Stimulated activated CD8-positive, alpha-beta memory T cell treated with anti-CD3 and anti-CD28 coated beads, Interleukin-4, amount 100 ng/mL, for 4 hours (primary cell): ENCODE results near the gene ARHGEF28.

Source experiments
- DNase-seq, 2 donors: peaks; one replicate each; pipeline ENCODE4 v3.0.0-alpha.2; 2020; ENCODE audit warnings: low read depth in 2 of 2, low spot score in 1 of 2

The ARHGEF28 gene

GRCh38 chr5:73776405-73776804, 150.4 kb downstream of the ARHGEF28 start:
- DNase-seq: no peak

- DNase-seq: no peak
These were observed 151.2 kb downstream of the ARHGEF28 start for GRCh38 chr5:73777192-73777591.

GRCh38 chr5:73780302-73781080, 154.5 kb downstream of the ARHGEF28 start:
- no peak for DNase-seq

- no peak for DNase-seq
These were observed 155.2 kb downstream of the ARHGEF28 start for GRCh38 chr5:73781107-73781768.

- DNase-seq: no peak
These were observed 157.8 kb downstream of the ARHGEF28 start for GRCh38 chr5:73783828-73784227.

- DNase-seq: no peak
These were observed 160.2 kb downstream of the ARHGEF28 start for GRCh38 chr5:73786043-73786831.

GRCh38 chr5:73789851-73790281, 163.9 kb downstream of the ARHGEF28 start:
- no peak for DNase-seq

GRCh38 chr5:73791389-73791788, 165.4 kb downstream of the ARHGEF28 start:
- DNase-seq: no peak

- peak in 1 of 2 donors; percentile 21 for DNase-seq
These were observed 166.8 kb downstream of the ARHGEF28 start for GRCh38 chr5:73792687-73793320.

GRCh38 chr5:73793911-73794310, 167.9 kb downstream of the ARHGEF28 start:
- DNase-seq: no peak

GRCh38 chr5:73796164-73797131, 170.5 kb downstream of the ARHGEF28 start:
- no peak for DNase-seq

GRCh38 chr5:73797132-73797510, 171.1 kb downstream of the ARHGEF28 start:
- no peak for DNase-seq

- no peak for DNase-seq
These were observed 173.5 kb downstream of the ARHGEF28 start for GRCh38 chr5:73799401-73799972.

- DNase-seq: no peak
These were observed 175.7 kb downstream of the ARHGEF28 start for GRCh38 chr5:73801686-73802085.

- no peak for DNase-seq
These were observed 179.5 kb downstream of the ARHGEF28 start for GRCh38 chr5:73805449-73805848.

GRCh38 chr5:73808911-73809310, 182.9 kb downstream of the ARHGEF28 start:
- no peak for DNase-seq

- no peak for DNase-seq
These were observed 184.4 kb downstream of the ARHGEF28 start for GRCh38 chr5:73810429-73810828.

- DNase-seq: no peak
These were observed 186.5 kb downstream of the ARHGEF28 start for GRCh38 chr5:73812457-73812856.

GRCh38 chr5:73812962-73813588, 187.1 kb downstream of the ARHGEF28 start:
- DNase-seq: no peak
